HG03558 (cell line): Measurements from ENCODE around the gene TEK.
"Not testable (repeated sequence)": the region's sequence is repeated elsewhere in the genome, so short reads cannot be mapped to it uniquely, and the experiment has no call there.

Experiments used
- ATAC-seq: cut with Tn5 transposase; IDR thresholded peaks from one replicate; pipeline ENCODE4 v1.9.1; 2021; ENCODE audit warnings: moderate number of reproducible peaks; ENCODE audit not compliant: unreplicated experiment; ENCODE audit errors: extremely low read depth

The TEK gene

GRCh38 chr9:27108981-27109541, at the start of gene TEK:
TSS of gene TEK (plus strand) at chr9:27109225. CDS start at chr9:27109591, 366 bp downstream.
- no peak for ATAC-seq

DNA sequence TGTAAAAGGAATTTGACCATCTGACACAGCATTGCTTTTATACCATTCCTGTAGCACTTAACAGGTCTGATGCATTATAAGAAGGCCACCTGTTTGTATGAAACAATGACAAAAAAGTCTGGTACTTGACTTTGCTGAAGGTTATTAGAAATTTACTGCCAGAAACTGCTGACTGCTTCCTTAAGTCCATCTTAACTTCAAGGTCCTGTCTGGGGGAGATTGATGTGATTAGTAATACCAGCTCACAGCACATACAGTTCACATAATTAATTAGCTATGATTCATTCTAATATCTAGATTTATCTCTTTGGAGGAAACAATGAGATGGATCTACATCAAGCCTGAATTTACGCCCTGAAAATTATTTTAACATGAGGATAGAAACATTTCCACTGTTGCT, 49.6 kb upstream of the TEK start:
- ATAC-seq = no peak

DNA sequence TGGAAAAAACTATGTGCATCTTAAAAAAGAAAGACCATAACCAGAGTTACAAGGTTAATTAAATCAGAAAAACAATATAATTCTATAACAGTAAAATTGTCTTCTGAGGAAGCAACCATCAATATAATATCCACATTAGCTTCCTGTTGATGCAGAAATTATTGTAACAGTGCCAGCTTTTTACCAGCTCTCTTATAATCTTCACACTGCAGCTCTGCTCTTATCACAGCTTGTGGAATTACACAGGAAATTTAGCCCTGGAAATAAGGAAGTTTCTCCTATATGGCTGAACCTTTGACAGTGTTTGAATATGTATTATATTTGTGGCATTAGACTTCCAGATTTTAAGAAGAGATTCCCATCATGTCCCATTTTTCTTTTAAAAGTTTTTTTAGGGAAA, 49.1 kb upstream of the TEK start:
- ATAC-seq = no peak

- ATAC-seq = no peak
These were observed 43.7 kb upstream of the TEK start for GRCh38 chr9:27065288-27065687.

DNA sequence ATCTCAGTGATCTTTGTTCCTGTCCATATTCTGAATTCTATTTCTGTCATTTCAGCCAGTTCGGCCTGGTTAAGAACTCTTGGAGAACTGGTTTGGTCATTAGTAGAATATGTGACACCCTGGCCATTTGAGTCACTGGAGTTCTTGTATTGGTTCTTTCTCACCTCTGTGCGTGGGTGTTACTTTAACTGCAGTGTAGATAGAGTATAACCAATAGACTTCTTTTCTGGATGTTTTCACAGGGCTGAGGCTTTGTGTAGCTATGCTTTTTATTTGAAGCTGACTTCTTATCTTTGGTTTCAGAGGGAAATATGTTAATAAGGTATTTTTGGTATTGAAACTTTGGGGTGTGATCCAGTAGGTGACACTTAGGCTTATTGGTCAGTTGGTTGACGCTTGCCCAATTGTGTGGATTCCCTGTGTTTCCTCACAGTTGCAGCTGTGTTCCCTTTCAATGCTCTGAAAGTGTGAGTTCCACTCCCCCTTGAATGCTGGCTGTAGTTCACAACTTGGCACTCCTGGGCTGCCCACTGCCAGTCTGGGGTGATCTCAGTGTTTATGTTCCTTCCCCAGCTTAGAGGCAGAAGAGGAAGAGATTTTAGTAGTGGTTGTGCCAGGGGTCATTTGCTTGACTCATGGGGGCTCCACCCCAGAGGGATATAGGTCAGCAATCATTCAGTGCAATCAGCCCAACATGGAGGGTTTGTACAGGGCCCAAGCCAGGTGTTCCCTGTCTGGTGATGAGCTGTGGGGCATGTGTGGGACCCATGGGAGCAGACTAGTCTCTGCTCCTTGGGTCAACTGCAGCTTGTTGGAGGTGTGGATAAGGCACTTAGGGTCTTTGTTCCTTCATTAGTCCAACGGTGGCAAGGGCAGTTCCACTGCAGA, 34.9 kb upstream of the TEK start:
- no peak for ATAC-seq

- ATAC-seq = no peak
These were observed 30.3 kb upstream of the TEK start for GRCh38 chr9:27078685-27079084.

- ATAC-seq = no peak
These were observed 23.6 kb upstream of the TEK start for GRCh38 chr9:27085456-27085855.

- ATAC-seq = no peak
These were observed 22.0 kb upstream of the TEK start for GRCh38 chr9:27086818-27087680.

DNA sequence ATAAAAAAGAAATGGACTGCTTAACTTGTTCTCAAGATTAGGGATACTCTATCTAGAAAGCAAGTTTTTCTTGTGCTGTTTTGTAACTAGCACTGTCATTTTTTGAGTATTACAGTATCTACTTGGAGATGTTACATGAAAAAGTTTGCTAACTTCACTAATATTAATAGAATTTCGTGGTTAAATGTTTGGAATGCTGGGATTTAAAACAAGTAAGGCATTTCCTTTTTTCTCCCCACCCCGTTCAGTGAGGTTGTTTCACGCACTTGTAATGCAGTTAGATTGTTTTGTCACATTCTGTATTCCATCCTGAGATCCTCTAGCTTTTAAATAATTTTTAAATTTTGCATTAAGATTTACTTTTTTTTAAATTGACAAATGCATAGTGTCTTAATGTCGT, 20.0 kb upstream of the TEK start:
- no peak for ATAC-seq

GRCh38 chr9:27089706-27090105, 19.3 kb upstream of the TEK start:
- no peak for ATAC-seq

GRCh38 chr9:27090231-27090630, 18.8 kb upstream of the TEK start:
- ATAC-seq = no peak

DNA sequence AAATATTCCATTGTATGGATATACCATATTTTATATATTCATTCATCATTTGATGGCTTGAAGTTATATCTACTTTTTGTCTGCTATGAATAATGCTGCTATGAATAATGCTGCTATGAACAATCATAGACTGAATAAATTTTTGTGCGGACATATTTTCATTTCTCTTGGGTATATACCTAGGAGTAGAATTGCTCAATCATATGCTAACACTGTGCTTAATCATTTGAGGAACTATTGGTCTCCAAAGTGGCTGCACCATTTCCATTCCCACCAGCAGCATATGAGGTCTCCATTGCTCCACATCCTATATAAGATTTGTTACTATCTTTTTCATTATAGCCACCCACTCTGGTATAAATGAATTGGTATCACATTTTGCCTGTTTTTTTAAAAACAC, 18.3 kb upstream of the TEK start:
- ATAC-seq = no peak

DNA sequence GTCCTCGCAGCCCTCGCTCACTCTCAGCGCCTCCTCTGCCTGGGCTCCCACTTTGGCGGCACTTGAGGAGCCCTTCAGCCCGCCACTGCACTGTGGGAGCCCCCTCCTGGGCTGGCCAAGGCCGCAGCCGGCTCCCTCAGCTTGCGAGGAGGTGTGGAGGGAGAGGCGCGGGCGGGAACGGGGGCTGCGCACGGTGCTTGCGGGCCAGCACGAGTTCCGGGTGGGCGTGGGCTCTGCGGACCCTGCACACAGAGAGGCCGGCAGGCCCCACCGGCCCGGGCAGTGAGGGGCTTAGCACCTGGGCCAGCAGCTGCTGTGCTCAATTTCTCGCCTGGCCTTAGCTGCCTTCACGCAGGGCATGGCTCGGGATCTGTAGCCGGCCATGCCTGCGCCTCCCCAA, 16.5 kb upstream of the TEK start:
- ATAC-seq = not testable (repeated sequence)

GRCh38 chr9:27093384-27094067, 15.5 kb upstream of the TEK start:
- not testable (repeated sequence) for ATAC-seq

DNA sequence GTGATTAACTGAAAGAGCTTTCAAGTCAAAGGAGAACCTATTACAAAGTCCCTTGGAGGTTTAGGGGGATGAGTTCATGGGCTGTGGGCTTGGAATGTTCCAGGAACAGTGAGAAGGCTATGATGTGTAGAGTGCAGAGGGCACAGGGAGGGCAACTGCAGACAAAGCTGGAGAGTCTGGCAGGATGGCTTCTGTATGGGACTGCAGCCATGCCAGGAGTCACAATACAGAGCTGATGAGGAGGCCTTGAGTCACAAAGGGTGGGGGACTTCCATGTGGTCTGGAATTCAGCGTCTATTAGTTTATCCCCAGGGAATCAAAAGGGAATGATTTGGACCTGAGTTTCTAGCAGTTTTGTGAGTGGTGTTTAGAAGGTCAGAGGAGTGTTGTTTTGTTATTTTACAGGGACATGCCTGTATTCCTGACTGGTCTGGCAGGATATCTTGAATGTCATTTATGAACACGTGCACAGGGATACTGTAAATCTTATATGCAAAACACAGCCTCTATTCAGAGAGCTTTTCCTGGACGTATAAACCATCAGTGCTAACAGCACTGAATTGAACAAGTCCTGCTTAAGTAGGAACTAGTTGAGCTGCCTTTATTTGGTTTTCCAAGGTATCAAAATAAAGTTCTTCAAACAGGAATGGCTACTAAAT, 14.3 kb upstream of the TEK start:
- ATAC-seq = no peak

DNA sequence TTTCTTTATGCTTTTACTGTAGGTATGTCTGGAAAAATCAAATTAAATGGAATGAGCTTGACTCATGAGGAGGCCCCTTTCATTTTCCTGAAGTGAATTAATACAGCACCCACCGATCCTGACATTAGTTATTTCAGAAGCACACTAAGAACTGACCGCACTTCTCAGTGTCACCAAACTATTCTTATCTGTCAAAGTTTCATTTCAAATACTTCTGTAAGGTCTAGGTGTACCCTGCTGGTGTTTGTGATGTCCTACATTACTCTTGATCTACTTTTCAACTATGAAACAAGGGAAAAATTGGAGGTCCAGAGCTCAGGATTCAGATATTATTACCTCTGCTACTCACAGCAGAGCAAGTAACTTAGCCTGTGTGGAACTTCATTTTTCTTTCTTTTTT, 1.8 kb upstream of the TEK start:
- ATAC-seq = no peak

DNA sequence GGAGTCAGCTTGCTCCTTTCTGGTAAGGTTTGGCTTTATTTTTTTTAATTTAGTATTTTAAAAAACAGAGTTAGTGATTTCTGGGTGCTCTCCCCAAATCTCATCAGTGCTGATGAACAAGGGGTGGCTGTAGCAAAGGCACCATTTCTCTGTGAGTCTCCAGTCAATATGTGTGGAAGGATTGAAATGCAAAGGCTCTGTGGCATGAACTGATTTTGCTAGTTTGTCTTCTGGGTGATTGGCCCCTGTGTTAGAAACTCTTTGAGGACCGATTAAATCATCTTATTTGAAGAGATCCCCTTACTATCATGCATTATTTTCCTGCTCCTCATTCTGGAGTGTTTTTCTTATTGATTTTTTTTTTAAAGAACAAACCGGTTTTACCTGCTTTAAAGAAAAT, 596 bp downstream of the TEK start:
- no peak for ATAC-seq

GRCh38 chr9:27110181-27110580, 1.2 kb downstream of the TEK start:
- ATAC-seq = no peak

DNA sequence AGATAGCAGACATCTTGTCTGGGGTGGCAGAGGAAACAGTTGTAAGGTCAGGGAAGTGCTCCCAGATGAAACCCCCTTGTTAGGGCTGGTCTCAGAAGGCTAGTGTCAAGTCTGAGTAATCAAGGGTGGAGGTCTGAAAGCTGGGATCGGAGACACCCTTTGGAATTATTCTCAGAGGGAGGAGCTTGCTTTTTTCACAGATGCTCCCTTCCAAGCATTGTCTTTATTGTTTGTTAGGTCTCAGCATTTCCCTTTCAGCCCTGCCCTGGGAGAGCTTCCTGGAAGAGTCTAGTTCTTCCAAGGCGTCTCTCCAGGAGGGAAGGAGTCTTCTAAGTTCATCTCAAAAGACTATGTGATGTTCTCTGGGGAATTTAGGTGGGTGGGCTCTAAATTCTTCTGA, 3.2 kb downstream of the TEK start:
- ATAC-seq = no peak
